HG02973 (cell line): ENCODE data around the gene PARS2.
A peak's percentile ranks its signal among the peaks of the same experiment; 100 is the strongest.

Experiments used
- ATAC-seq: cut with Tn5 transposase; IDR thresholded peaks from one replicate; pipeline ENCODE4 v1.9.1; 2021; ENCODE audit warnings: moderate library complexity; ENCODE audit not compliant: unreplicated experiment

The PARS2 gene

GRCh38 chr1:54742282-54742681, 22.0 kb downstream of the PARS2 start:
- ATAC-seq, result no peak

- no peak for ATAC-seq
Measured at GRCh38 chr1:54741531-54741930, 22.8 kb downstream of the PARS2 start.

GRCh38 chr1:54738244-54738643, 26.1 kb downstream of the PARS2 start:
- ATAC-seq, result no peak

GRCh38 chr1:54736685-54737084, 27.6 kb downstream of the PARS2 start:
- no peak for ATAC-seq

- no peak for ATAC-seq
Measured at GRCh38 chr1:54728027-54728426, 36.3 kb downstream of the PARS2 start.

- ATAC-seq, result no peak
Measured at GRCh38 chr1:54724771-54725170, 39.6 kb downstream of the PARS2 start.

GRCh38 chr1:54723985-54724384, 40.3 kb downstream of the PARS2 start:
- ATAC-seq, result no peak

GRCh38 chr1:54721719-54722118, 42.6 kb downstream of the PARS2 start:
- no peak for ATAC-seq

- no peak for ATAC-seq
Measured at GRCh38 chr1:54716299-54717047, 47.9 kb downstream of the PARS2 start.

- peak; percentile 96 for ATAC-seq
Measured at GRCh38 chr1:54715493-54716298, 48.6 kb downstream of the PARS2 start, which contains the start of gene TTC4. Gene TTC4 (plus strand): TSS chr1:54715861. CDS start chr1:54715909, 48 bp downstream.

- no peak for ATAC-seq
Measured at GRCh38 chr1:54714881-54715492, 49.3 kb downstream of the PARS2 start.

GRCh38 chr1:54711536-54711935, 52.8 kb downstream of the PARS2 start:
- no peak for ATAC-seq

- no peak for ATAC-seq
Measured at GRCh38 chr1:54710841-54711240, 53.5 kb downstream of the PARS2 start.

GRCh38 chr1:54710434-54710833, 53.9 kb downstream of the PARS2 start:
- ATAC-seq, result no peak

- ATAC-seq, result no peak
Measured at GRCh38 chr1:54709547-54710292, 54.6 kb downstream of the PARS2 start.

GRCh38 chr1:54708385-54708784, 55.9 kb downstream of the PARS2 start:
- ATAC-seq, result no peak
